IPS DF 4.7 (cell line): ENCODE data around the gene CFAP299.
A peak's percentile ranks its signal among the peaks of the same experiment; 100 is the strongest.
"Not testable (repeated sequence)": the region's sequence is repeated elsewhere in the genome, so short reads cannot be mapped to it uniquely, and the experiment has no call there.

Experiments
- DNase-seq: peaks from one replicate; pipeline ENCODE4 v3.0.0-alpha.2; 2013; ENCODE audit warnings: low spot score; ENCODE audit errors: extremely low read depth

Gene CFAP299

DNA sequence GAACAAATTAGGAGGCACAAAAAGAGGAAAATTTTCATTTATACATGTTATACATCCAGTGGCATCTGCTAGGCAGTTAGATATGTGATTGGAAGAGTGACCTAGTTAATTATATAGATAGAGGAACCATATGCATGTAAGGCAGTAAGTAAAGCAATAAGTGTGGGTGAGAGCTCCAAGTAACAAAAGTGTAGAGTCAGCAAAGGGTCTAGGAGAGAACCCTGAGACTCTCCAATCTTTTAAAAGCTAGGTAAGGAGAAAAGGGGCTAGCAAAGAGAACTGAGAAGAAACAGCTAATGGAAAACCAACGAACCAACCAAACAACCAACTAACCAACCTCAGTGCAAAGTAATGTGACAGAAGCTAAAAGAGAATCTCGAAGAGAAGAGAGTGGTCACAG is 3.8 kb upstream of the CFAP299 start:
- no peak for DNase-seq

DNA sequence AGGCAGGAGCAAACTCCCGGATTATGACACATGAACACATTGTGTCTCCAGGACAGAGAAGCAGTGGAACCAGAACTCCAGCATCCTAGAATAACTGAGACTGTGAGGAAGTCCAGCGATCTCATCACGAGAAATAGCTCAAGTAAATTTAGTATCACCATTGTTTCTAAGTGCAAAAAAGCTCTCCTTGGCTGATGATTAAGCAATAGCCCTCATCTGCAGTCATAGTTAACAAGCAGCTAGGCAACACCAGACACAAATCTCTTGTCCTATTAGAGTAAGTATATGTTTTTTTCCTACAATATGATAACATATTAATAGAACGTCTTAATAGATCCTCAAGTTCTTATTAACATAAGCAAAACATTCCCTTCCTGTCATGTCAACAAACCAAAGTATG is 2.4 kb upstream of the CFAP299 start:
- DNase-seq = no peak

DNA sequence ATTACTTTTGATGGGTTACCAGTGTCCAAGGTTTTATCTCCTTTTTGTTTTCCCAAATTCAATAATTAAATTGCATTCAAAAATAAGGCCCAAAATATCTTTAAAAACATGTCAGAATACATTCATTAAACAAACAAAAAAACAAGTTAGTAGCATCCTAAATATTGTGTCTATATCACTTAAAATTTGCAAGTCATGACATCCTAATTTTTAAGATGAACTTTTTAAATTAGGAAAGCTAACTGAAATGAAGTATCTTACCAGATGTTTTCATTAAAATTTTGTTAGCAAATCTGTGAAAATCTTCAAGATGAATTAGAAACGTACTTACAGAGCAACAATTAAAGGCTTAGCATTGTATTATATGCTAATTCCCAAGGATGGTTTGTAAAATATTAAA is 962 bp upstream of the CFAP299 start:
- DNase-seq = no peak

DNA sequence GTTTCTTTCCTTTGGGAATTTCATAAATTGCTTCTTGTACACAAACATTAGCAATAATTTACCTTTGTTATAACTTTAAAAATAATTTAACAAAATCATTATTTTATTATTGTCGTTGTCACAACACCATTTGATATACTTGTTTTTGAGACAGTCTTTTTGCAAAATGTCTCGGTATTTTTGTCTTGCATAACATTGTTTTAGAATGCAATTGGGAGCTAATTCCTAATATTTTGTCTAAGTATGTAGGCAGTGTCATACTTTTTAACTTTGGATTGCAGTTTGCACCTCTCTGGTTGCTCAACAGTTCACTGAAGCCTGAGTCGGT is 340 bp upstream of the CFAP299 start:
- DNase-seq = no peak

DNA sequence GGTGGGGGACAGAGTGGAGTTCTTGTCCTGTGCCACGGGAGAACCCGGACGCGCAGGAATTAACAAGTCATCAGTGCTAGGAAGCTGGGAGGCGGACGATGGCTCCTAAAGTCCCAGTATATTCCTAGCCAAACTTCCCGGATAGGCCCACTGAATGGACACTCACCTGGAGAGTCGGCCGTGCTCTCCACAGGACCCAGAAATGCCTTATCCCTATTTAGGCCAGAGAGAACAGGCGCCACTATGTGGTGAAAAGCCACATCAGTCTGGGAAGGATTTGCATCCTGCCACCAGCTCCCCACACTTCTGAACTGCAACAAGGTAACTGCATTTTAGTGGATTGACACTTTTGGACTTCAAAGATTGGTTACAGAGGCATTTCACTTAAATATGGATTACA is 1.1 kb downstream of the CFAP299 start:
- DNase-seq = peak; percentile 56

DNA sequence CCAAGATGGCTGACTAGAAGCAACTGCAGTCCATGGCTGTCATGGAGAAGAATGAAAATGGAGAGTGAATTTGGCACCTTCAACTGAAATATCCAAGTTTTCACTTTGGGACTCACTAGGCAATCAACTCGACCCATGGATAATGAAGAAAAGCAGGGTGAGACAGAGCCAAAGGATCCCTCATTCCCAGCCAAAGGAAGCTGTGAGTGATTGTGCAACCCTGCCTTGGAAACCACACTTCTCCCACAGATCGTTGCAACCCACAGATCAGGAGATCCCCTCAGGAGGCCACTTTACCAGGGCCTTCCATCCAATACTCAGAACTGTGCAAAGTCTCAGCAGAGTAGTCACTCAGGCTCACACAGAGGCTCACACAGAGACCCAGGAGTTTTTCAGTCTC is 4.5 kb downstream of the CFAP299 start:
- no peak for DNase-seq

DNA sequence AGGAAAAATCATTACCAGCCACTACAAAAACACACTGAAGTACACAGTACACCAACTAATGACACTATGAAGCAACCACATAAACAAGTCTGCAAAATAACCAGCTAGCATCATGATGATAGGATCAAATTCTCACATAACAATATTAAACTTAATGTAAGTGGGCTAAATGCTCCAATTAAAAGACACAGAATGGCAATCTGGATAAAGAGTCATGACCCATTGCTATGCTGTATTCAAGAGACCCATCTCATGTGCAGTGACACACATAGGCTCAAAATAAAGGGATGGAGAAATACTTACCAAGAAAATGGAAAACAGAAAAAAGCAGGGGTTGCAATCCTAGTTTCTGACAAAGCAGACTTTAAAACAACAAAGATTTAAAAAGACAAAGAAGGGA is 7.2 kb downstream of the CFAP299 start:
- DNase-seq = not testable (repeated sequence)

DNA sequence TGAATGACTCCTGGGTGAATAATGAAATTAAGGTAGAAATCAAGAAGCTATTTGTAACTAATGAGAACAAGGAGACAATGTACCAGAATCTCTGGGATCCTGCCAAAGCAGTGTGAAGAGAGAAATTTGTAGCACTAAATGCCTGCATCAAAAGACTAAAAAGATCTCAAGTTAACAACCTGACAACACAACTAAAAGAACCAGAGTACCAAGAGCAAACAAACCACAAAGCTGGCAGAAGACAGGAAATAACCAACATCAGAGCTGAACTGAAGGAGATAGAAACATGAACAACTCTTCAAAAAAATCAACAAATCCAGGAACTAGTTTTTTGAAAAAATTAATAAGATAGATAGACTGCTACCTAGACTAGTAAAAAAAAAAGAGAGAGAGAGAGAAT is 8.4 kb downstream of the CFAP299 start:
- DNase-seq = no peak

DNA sequence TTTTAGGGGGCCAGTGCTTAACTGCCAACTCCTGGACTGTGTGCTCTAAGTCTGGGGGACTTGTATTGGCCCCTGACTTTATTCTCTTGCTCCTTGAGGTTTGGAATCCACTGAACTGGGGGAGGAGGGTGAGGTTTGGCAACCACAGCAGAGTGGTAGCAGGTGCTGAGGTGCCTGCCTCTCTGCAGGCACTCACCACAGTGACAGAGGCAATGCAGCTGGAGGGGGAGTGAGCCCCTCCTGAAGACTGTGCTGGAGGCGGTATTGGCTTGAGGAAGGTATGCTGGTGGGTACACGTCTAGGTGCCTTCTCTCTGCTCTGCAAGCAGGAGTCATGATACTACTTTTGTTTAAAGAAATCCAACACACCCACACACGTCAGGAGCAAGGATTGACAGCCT is 24.6 kb downstream of the CFAP299 start:
- DNase-seq = no peak

DNA sequence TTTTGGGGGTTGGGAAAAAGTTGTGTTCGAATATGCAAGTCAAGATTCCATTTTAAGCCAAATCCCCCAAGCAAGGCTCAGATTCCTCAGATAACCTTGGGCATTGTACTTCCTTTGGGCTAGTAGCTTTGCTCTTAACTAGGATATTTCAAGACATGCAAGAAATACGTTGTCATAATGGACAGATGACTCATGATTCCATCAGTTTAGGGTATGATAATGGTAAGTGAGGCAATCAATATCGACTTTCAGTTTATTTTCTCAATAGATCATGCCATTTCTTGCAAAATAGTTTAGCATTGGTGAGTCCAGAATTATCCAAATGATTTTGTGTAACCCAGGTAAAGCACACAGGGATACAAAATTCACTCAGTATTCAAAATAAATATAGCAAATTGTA is 25.4 kb downstream of the CFAP299 start:
- DNase-seq = no peak

DNA sequence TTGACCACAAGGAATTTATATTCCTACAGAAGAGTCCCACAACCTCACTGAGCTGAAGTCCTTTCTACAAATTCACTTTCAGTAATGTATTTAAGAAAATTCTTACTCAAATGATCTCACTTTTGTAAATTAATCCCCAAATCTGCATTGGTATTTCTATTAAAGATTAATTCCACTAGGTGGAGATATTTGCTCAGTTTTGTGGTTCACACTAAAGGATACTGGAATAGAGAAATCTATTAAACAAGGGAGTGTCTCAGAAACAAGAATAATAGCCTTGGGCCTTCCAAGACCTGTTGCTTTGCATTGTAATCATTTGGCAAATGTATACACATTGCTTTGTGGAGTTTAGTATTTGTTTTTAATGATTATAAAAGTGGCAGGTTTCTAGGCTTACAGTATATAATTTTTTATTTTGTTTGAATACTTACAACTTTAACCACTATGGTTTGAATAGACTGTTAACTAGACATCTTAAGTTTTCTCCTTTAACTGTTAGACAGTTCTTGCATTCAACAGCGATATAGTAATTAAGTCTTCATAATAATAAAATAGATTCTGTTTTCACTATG is 25.9 kb downstream of the CFAP299 start:
- no peak for DNase-seq

DNA sequence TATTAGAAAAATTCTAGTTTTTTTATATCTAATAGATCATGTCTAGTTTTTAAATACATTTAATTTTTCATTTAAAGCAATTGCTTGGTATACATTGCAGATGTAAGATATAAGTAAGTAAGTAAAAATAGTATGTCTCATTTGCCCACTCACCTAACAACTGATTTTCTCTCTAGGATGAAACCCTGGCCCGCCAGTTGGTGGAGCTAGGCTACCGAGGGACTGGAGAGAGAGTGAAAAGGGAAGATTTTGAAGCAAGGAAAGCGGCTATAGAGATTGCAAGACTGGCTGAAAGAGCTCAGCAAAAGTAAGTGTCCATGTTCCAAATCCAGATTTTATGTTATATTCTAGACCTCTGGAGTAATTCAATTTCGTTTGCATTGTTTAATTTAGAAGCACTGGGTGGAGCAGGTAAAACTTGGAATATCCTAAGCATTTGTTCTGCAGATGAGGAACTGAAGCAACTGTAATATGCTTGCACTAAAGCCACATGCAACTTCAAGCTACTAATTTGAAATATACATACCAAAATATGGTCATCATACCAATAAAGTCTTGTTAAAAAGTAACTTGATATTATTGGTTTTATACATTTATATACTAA is 27.1 kb downstream of the CFAP299 start:
- DNase-seq = no peak

DNA sequence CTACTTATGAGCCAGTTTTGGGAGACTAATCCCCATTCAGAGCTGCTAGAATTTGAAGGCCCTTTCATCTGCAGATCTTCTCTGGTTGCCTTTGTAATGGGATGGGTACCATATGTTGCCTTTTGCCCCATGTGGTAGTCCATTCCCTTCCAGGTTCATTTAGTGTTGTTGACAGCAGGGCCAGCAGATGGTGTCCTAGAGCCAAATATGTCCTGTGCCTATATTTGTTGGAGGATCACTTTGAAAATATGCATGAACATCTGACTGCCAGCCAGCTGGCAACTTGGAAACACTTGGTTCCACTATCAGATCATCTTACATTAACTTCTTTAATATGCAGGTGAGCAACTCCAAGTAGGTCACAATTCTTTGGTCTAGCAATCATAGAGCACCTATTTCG is 30.4 kb downstream of the CFAP299 start:
- DNase-seq = peak; percentile 38

DNA sequence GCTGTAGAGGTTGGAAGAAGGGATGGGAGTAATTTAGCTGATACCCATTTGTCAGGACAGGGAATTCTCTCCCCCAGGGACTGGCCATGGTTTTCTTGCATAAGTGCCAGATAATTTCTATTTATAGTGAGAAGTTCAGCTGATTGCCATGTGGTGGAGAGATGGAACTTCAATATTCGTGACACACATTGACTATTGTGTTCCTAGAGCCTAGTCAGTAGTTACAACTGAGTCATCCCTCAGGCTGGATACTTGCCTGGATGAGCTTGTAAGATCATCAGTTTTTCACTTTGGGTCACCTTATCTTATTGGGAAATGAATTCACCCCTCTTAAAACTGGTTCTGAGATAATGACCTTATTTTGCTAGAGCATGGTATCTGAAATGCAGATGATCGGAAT is 32.2 kb downstream of the CFAP299 start:
- DNase-seq = no peak

DNA sequence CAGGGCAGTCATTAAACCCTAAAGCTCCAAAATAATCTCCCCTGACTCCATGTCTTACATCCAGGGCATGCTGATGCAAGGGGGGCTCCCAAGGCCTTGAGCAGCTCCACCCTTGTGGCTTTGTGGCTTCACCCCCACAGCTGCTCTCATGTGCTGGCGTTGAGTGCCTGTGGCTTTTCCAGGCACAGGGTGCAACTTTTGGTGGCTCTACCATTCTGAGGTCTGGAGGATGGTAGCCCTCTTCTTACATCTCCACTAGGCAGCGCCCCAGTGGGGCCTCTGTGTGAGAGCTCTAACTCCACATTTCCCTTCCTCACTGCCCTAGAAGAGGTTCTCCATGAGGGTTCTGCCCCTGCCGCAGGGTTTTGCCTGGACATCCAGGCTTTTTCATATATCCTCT is 35.1 kb downstream of the CFAP299 start:
- no peak for DNase-seq

DNA sequence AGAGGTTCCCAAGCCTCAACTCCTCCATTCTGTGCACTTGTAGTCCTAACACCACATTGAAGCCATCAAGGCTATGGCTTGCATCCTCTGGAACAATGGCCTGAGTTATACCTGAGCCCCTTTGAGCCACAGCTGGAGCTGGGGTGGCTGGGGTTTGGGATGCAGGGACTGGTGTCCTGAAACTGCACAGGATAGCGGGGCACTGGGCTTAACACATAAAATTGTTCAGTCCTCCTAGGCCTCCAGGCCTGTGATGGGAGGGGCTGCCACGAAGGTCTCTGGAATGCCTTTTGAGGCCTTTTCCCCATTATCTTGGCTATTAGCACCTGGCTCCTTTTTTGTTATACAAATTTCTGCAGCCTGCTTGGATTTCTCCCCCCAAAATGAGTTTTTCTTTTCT is 35.5 kb downstream of the CFAP299 start:
- no peak for DNase-seq

DNA sequence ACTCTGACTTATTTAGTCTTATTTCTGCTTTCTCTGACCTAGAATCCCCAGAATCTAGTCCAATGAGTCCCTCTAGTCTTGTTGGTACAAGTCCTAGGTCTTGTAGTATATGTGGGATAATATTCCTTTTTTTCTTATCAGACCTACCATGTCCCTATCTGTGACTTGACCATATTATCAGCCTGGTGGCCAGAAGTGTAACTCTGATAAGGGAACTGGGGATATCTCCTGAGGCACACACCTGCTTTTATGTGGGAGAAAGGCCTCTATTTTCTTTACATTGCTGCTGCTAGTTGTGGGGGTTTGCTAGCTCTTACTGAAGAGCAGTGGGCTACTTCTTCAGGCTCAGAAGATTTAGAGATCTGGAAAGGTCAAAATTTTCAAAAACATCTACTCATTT is 38.6 kb downstream of the CFAP299 start:
- DNase-seq = no peak

DNA sequence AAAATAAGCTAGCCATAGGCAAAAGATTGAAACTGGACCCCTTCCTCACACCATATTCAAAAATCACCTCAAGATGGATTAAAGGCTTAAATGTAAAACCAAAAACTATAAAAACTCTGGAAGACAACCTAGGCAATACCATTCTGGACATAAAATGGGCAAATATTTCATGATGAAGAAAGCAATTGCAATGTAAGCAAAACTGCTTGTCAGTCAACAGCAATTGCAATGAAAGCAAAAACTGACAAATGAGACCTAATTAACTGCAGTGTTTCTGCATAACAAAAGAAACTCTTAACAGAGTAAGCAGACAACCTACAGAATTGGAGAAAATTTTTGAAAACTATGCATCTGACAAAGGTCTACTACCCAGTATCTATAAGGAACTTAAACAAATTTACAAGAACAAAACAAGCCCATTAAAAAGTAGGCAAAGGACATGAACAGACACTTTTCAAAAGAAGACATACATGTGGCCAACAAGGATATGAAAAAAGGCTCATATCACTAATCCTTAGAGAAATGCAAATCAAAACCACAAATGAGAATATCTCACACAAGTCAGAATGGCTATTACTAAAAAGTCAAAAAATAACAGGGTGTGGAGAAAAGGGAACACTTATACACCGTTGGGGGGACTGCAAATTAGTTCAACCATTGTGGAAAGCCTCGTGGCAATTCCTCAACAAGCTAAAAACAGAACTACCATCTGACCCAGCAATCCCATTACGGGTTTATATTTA is 46.7 kb downstream of the CFAP299 start:
- DNase-seq = no peak

DNA sequence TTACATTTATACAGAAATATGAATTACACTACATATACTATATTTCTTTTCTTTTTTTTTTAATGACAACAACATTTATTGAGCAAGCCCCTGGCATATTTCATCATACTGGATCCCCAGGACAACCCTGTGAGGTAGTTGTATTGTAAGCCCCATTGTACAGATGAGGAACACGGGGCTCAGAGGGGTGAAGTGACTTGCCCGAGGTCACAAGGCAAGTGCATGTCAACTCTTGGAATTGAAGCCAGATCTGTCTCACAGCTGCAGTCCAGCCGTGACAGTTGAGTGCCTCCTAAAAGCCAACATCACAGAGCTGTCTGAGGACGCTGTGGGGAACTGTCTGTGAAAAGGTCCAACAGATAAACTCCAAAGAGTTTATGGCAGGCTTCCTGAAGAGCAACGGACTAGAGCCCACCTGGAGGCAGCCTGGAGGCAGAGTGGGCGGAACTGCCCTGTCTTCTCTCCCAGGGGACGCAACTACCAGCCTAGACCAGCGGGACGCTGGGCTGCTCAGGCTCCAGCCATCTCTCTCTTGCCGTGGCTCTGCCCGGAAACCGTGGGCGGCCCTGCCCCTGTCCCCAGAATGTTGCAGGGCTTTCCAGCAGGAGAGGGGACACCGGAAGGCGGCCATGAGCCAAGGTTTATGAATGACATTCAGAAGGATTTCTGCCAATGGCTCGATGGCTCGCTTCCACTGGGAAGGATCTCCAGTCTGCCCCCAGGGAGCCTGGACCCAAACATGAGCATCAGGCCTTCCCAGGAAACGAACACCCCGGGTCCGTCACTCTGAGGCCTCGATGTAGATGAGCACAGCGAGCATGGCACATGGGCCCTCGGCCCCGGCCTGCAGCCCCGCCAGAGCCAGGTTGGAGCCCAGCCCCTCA is 50.1 kb downstream of the CFAP299 start:
- no peak for DNase-seq

DNA sequence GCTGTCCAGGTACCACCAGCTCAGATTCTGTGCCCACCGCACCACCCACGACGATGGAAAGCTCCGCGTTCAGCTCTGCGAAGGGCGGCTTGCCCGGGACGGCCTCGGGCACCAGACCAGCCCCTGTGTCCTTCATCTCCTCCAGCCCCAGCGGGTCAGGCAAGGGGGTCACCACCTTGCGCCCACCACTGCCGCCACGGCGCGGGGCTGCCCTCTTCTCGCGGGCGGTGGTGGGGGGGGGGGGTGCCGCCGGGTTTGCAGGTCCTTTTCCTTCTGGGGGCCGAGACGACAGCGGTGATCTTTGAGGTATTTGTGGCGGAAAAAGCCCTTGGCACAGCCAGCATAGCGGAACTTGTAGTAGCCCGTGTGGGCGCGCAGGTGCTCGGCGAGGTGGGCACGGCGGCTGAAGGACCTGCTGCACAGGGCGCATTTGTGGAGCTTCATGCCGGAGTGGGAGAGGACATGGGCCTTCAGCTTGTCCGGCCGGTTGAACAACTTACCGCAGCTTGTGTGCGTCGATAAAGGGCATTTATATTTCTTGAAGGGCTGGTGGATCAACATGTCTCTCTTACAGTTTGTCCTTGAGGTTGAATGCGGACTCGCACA is 50.9 kb downstream of the CFAP299 start:
- no peak for DNase-seq

DNA sequence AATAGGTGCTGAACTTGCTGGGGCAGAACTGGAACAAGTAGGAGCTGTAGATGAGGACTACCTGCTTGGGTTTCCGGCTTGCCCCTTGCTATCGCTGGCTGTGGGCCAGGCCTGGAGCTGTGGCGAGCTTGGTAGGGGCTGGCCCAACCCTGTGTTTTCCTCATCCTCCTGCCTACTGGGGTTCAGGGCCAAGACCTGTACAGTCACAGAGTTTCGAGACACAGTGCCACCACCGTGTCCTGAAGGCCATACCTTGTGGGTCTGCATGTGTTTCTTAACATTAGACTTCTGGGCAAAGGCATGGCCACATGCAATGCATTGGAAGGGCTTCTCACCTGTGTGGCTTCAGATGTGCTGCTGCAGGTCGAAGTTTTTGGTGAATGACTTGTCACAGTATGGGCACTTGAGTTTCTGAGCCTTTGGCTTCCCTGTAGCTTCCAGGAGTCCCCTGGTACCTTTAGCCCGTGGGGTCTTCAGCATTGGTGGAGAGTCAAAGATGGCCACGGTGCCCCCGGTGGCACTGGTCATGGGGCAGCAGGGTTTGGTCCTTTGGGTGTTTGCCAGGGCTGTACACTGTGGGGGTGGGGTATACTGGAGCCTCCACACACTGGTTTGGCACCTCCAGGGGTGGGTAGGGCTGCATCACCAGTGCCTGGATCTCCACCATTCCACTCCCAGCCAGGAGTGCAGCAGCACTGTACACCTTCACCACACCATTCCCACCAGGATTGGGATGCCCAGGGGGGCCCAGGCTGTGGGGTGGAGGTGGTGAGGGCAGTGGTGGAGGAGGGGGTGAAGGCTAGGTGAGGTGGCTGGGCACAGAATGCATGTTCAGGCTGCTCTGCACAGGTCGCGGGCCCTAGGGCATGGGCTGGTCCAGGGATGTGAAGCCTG is 52.1 kb downstream of the CFAP299 start:
- no peak for DNase-seq
